H9 (cell line): ENCODE results near the gene ZNF524. TPM values are rescaled to one million over a fixed set of nuclear protein-coding genes. Genes with fewer than 3 reads are reported as not detected.

Source experiments
- DNase-seq: peaks from one replicate; pipeline ENCODE4 v3.0.0-alpha.2; 2017
- H2AFZ ChIP-seq: one replicate; pipeline ENCODE4 v1.6.1; 2013; ENCODE audit warnings: mild to moderate bottlenecking, low read length, control low read depth, moderate library complexity
- H2AK5ac ChIP-seq: 2 replicates; pipeline ENCODE4 v1.6.1; 2013; ENCODE audit warnings: low read length, control low read depth, mixed read lengths; ENCODE audit not compliant: insufficient read length
- H2BK120ac ChIP-seq: one replicate; pipeline ENCODE4 v1.6.1; 2013; ENCODE audit warnings: low read depth, mild to moderate bottlenecking, low read length, control low read depth, inconsistent platforms; ENCODE audit not compliant: poor library complexity, severe bottlenecking
- H2BK12ac ChIP-seq: 2 replicates; pipeline ENCODE4 v1.6.1; 2013; ENCODE audit warnings: low read length, control low read depth, mixed read lengths, low read depth; ENCODE audit not compliant: insufficient read length
- H2BK15ac ChIP-seq: 2 replicates; pipeline ENCODE4 v1.6.1; 2013; ENCODE audit warnings: low read depth, low read length, control low read depth
- H2BK20ac ChIP-seq: one replicate; pipeline ENCODE4 v1.6.1; 2013; ENCODE audit warnings: low read depth, mild to moderate bottlenecking, low read length, control low read depth, inconsistent platforms; ENCODE audit not compliant: poor library complexity, severe bottlenecking
- H2BK5ac ChIP-seq: 2 replicates; pipeline ENCODE4 v1.6.1; 2013; ENCODE audit warnings: low read length, control low read depth, mixed read lengths; ENCODE audit not compliant: insufficient read length
- H3K14ac ChIP-seq: 2 replicates; pipeline ENCODE4 v1.6.1; 2013; ENCODE audit warnings: low read length, control low read depth; ENCODE audit not compliant: insufficient read depth
- H3K18ac ChIP-seq: 2 replicates; pipeline ENCODE4 v1.6.1; 2013; ENCODE audit warnings: low read depth, mild to moderate bottlenecking, mixed read lengths, low read length, control low read depth; ENCODE audit not compliant: insufficient read length
- H3K23ac ChIP-seq: 2 replicates; pipeline ENCODE4 v1.6.1; 2013; ENCODE audit warnings: low read length, control low read depth, mixed read lengths, low read depth; ENCODE audit not compliant: insufficient read length
- H3K23me2 ChIP-seq: 2 replicates; pipeline ENCODE4 v1.6.1; 2013; ENCODE audit warnings: low read depth, mild to moderate bottlenecking, mixed read lengths, low read length, control low read depth; ENCODE audit not compliant: insufficient read length, poor library complexity, severe bottlenecking
- H3K27ac ChIP-seq: 2 replicates; pipeline ENCODE4 v1.5.1; 2013; ENCODE audit warnings: low read length, control low read depth, mixed read lengths, low read depth; ENCODE audit not compliant: insufficient read length
- H3K27me3 ChIP-seq: 2 replicates; pipeline ENCODE4 v1.6.1; 2013; ENCODE audit warnings: low read length, control low read depth, inconsistent platforms; ENCODE audit not compliant: insufficient read depth
- H3K4ac ChIP-seq: 2 replicates; pipeline ENCODE4 v1.6.1; 2013; ENCODE audit warnings: low read depth, mild to moderate bottlenecking, control low read depth, inconsistent platforms, low read length, moderate library complexity
- H3K4me1 ChIP-seq: 2 replicates; pipeline ENCODE4 v1.6.1; 2013; ENCODE audit warnings: low read length, control low read depth, inconsistent platforms; ENCODE audit not compliant: insufficient read depth
- H3K4me2 ChIP-seq: 2 replicates; pipeline ENCODE4 v1.6.1; 2013; ENCODE audit warnings: low read length, control low read depth, mixed read lengths; ENCODE audit not compliant: insufficient read length, insufficient read depth
- H3K56ac ChIP-seq: 2 replicates; pipeline ENCODE4 v1.6.1; 2013; ENCODE audit warnings: low read depth, mild to moderate bottlenecking, mixed read lengths, low read length, control low read depth; ENCODE audit not compliant: insufficient read length
- H3K79me1 ChIP-seq: 2 replicates; pipeline ENCODE4 v1.6.1; 2013; ENCODE audit warnings: low read depth, mild to moderate bottlenecking, moderate library complexity, low read length, control low read depth, inconsistent platforms; ENCODE audit not compliant: insufficient read depth, poor library complexity, severe bottlenecking
- H3K79me2 ChIP-seq: 2 replicates; pipeline ENCODE4 v1.6.1; 2013; ENCODE audit warnings: low read length, control low read depth, inconsistent platforms; ENCODE audit not compliant: insufficient read depth
- H3K9ac ChIP-seq: 2 replicates; pipeline ENCODE4 v1.6.1; 2013; ENCODE audit warnings: low read length, control low read depth, mixed read lengths; ENCODE audit not compliant: insufficient read length; ENCODE audit errors: extremely low read depth
- H3K9me3 ChIP-seq: one replicate; pipeline ENCODE4 v1.6.1; 2013; ENCODE audit warnings: low read depth, low read length, inconsistent platforms; ENCODE audit not compliant: control insufficient read depth
- H3T11ph ChIP-seq: one replicate; pipeline ENCODE4 v1.6.1; 2013; ENCODE audit warnings: mild to moderate bottlenecking, low read length, control low read depth, inconsistent platforms
- H4K20me1 ChIP-seq: one replicate; pipeline ENCODE4 v1.6.1; 2013; ENCODE audit not compliant: control insufficient read depth, insufficient read length, insufficient read depth
- H4K5ac ChIP-seq: 2 replicates; pipeline ENCODE4 v1.6.1; 2013; ENCODE audit warnings: low read depth, mild to moderate bottlenecking, mixed read lengths, low read length, control low read depth; ENCODE audit not compliant: insufficient read length
- H4K8ac ChIP-seq: replicated peaks from 2 replicates; pipeline ENCODE4 v1.6.1; 2013; ENCODE audit warnings: low read length, control low read depth, mixed read lengths, low read depth; ENCODE audit not compliant: insufficient read length
- H4K91ac ChIP-seq: 2 replicates; pipeline ENCODE4 v1.6.1; 2013; ENCODE audit warnings: low read depth, mild to moderate bottlenecking, moderate library complexity, mixed read lengths, low read length, control low read depth; ENCODE audit not compliant: insufficient read length
- H3K27ac Mint-ChIP-seq, 3 experiments: 2 replicates in 2 of 3; 3 replicates in 1 of 3; pipeline ENCODE4 v1.8.0; 2020 to 2021; ENCODE audit warnings: mixed read lengths in 3 of 3, mild to moderate bottlenecking in 1 of 3, moderate library complexity in 1 of 3
- H3K27me3 Mint-ChIP-seq: 2 replicates; pipeline ENCODE4 v1.8.0; 2021; ENCODE audit warnings: low read depth, mild to moderate bottlenecking, moderate library complexity, mixed read lengths
- H3K36me3 Mint-ChIP-seq, 3 experiments: 2 replicates in 2 of 3; 3 replicates in 1 of 3; pipeline ENCODE4 v1.8.0; 2020 to 2021; ENCODE audit warnings: low read depth in 3 of 3, mixed read lengths in 3 of 3; ENCODE audit not compliant: insufficient read depth in 1 of 3
- H3K4me1 Mint-ChIP-seq, 2 experiments: 2 replicates each; pipeline ENCODE4 v1.8.0; 2020; ENCODE audit warnings: mixed read lengths in 2 of 2
- H3K4me3 Mint-ChIP-seq, 2 experiments: 2 replicates in 1 of 2; 3 replicates in 1 of 2; pipeline ENCODE4 v1.8.0; 2020 to 2021; ENCODE audit warnings: mild to moderate bottlenecking in 2 of 2, mixed read lengths in 2 of 2, moderate library complexity in 1 of 2
- H3K9me3 Mint-ChIP-seq, 2 experiments: 2 replicates in 1 of 2; 3 replicates in 1 of 2; pipeline ENCODE4 v1.8.0; 2020; ENCODE audit warnings: mild to moderate bottlenecking in 2 of 2, mixed read lengths in 2 of 2, moderate library complexity in 1 of 2
- CTCF ChIP-seq: fragments of 200-600 bp; sonication (generic); conservative IDR thresholded peaks from 3 replicates; pipeline ENCODE4 v1.8.0; 2021; ENCODE audit warnings: antibody characterized with exemption, mild to moderate bottlenecking
- WGBS: extraction: QIAGEN DNeasy Blood & Tissue Kit; methylation state at CpG from one replicate; pipeline ENCODE4 v1.1.7; 2013; ENCODE audit warnings: missing lambda C conversion rate, low lambda C conversion rate, mixed read lengths; ENCODE audit not compliant: insufficient read length; ENCODE audit errors: extremely low coverage; 5-methylcytosine and 5-hydroxymethylcytosine counted together
- total RNA-seq: library from RNA; stranded (reverse); gene quantifications from 2 replicates; pipeline ENCODE4 v1.2.1, GENCODE V29; 2021

Gene ZNF524
- total RNA-seq, 1 experiment from 2014 or later: 3.0 TPM

GRCh38 chr19:55611983-55612645 lies 12.0 kb downstream of the ZNF524 start:
- no peaks in the 10 kb centered on the region for H3K9me3 Mint-ChIP-seq
- no peaks in the 10 kb centered on the region for H4K20me1 ChIP-seq
- H3K9ac ChIP-seq: no peak overlapping the region
- H3K56ac ChIP-seq: no peak overlapping the region
- H3K36me3 Mint-ChIP-seq: peaks cover 14 to 40% (median 37%) of the 10 kb centered on the region in 3 experiments
- no peak overlapping the region for H3K4me3 Mint-ChIP-seq
- H3K27ac Mint-ChIP-seq: no peak overlapping the region
- H3K4me1 Mint-ChIP-seq: peaks cover under 1 to 4% of the 10 kb centered on the region in 2 experiments; a peak in 1 of 4 replicates
- no peak overlapping the region for H4K8ac ChIP-seq
- no peak overlapping the region for H2BK5ac ChIP-seq
- H4K5ac ChIP-seq: no peak overlapping the region
- no peak for DNase-seq
- no peak for TF ChIP-seq CTCF
- H3K79me2 ChIP-seq: 0 out of 2 replicates have a peak, but pooled peaks cover 1% of the 10 kb centered on the region
- no peak overlapping the region for H2BK120ac ChIP-seq
- H3K4ac ChIP-seq: no peak overlapping the region
- no peak overlapping the region for H3K27ac ChIP-seq
- H3K4me1 ChIP-seq: no peaks in the 10 kb centered on the region
- no peak overlapping the region for H2AFZ ChIP-seq
- no peak overlapping the region for H4K91ac ChIP-seq
- no peak overlapping the region for H3K4me2 ChIP-seq
- no peak overlapping the region for H2BK12ac ChIP-seq
- H3K23me2 ChIP-seq: no peaks in the 10 kb centered on the region
- H3K79me1 ChIP-seq: no peaks in the 10 kb centered on the region
- H2AK5ac ChIP-seq: no peak overlapping the region
- no peak overlapping the region for H2BK15ac ChIP-seq
- H3T11ph ChIP-seq: no peak overlapping the region
- no peak overlapping the region for H3K23ac ChIP-seq
- no peaks in the 10 kb centered on the region for H3K27me3 ChIP-seq
- H3K18ac ChIP-seq: no peak overlapping the region
- H3K14ac ChIP-seq: no peak overlapping the region
- no CpG with 5 or more reads among the region's 3 CpGs for WGBS
- no peaks in the 10 kb centered on the region for H3K9me3 ChIP-seq
- H3K27me3 Mint-ChIP-seq: no peaks in the 10 kb centered on the region
- no peak overlapping the region for H2BK20ac ChIP-seq
